Endothelial cell of umbilical vein (primary cell): Measurements from ENCODE around the gene PUS10.

Experiments
- CTCF ChIP-seq, 2 donors: IDR thresholded peaks; 1 replicate in 1 of 2; 2 replicates in 1 of 2; pipeline ENCODE4 v1.5.1; 2011; ENCODE audit warnings: low read length in 2 of 2, mild to moderate bottlenecking in 2 of 2, moderate library complexity in 2 of 2, control low read depth in 1 of 2, inconsistent platforms in 1 of 2, low read depth in 1 of 2; ENCODE audit not compliant: insufficient read depth in 1 of 2; ENCODE audit errors: extremely low read depth in 1 of 2
- EZH2 ChIP-seq: IDR thresholded peaks from 2 replicates; pipeline ENCODE4 v1.6.1; 2012; ENCODE audit warnings: borderline replicate concordance, low read depth, mild to moderate bottlenecking, moderate library complexity, low read length, inconsistent platforms; ENCODE audit not compliant: severe bottlenecking
- POLR2A ChIP-seq: IDR thresholded peaks from 2 replicates; pipeline ENCODE4 v1.6.1; 2012; ENCODE audit warnings: low read depth, mild to moderate bottlenecking, control low read depth, low read length
- POLR2AphosphoS5 ChIP-seq: IDR thresholded peaks from 2 replicates; pipeline ENCODE4 v1.6.1; 2012; ENCODE audit warnings: low read depth, mild to moderate bottlenecking, control low read depth, low read length, moderate library complexity; ENCODE audit not compliant: insufficient read depth

GRCh38 chr2:60964651-60965498, 53.2 kb downstream of the PUS10 start:
- TF ChIP-seq POLR2A, result no peak
- no peak for TF ChIP-seq POLR2AphosphoS5
- TF ChIP-seq CTCF (IDR thresholded peaks at IDR 0.05; ENCODE audit: extremely low read depth in 1 of 2, insufficient read depth in 1 of 2, low read depth in 1 of 2, low read length in 2 of 2), result no peak
- TF ChIP-seq EZH2, result no peak
